Stimulated activated CD8-positive, alpha-beta memory T cell treated with anti-CD3 and anti-CD28 coated beads, Interleukin-4, amount 100 ng/mL, for 1 hour (primary cell): ENCODE data around the gene CCDC69.

ENCODE experiments used
- DNase-seq, 2 donors: peaks; one replicate each; pipeline ENCODE4 v3.0.0-alpha.2; 2020; ENCODE audit warnings: low read depth in 2 of 2, low spot score in 1 of 2

CCDC69 gene

GRCh38 chr5:151168602-151169344, 55.1 kb downstream of the CCDC69 start:
- DNase-seq, result no peak

GRCh38 chr5:151167022-151167421, 56.9 kb downstream of the CCDC69 start:
- DNase-seq, result no peak

GRCh38 chr5:151164687-151165392, 59.1 kb downstream of the CCDC69 start:
- DNase-seq, result peak in 1 of 2 donors; percentile 59

- DNase-seq, result no peak
These were observed 61.1 kb downstream of the CCDC69 start for GRCh38 chr5:151162776-151163175.

- DNase-seq, result no peak
These were observed 64.1 kb downstream of the CCDC69 start for GRCh38 chr5:151159649-151160373.

GRCh38 chr5:151158287-151158661, 65.6 kb downstream of the CCDC69 start:
- no peak for DNase-seq

GRCh38 chr5:151157426-151158286, 66.2 kb downstream of the CCDC69 start, which contains the start of gene ANXA6:
ANXA6 (minus strand) TSS chr5:151157779; CDS start chr5:151147901, 9,878 bp downstream.
- DNase-seq, result peak in 1 of 2 donors; percentile 38

GRCh38 chr5:151156507-151157420, 67.1 kb downstream of the CCDC69 start:
- DNase-seq, result no peak

GRCh38 chr5:151155775-151156506, 68.0 kb downstream of the CCDC69 start:
- DNase-seq, result no peak

GRCh38 chr5:151154931-151155774, 68.7 kb downstream of the CCDC69 start:
- DNase-seq, result peak in 1 of 2 donors; percentile 48

- DNase-seq, result no peak
These were observed 70.1 kb downstream of the CCDC69 start for GRCh38 chr5:151153766-151154272.

- no peak for DNase-seq
These were observed 70.6 kb downstream of the CCDC69 start for GRCh38 chr5:151153300-151153699.

GRCh38 chr5:151151793-151152192, 72.1 kb downstream of the CCDC69 start:
- DNase-seq, result no peak

GRCh38 chr5:151151263-151151660, 72.6 kb downstream of the CCDC69 start:
- no peak for DNase-seq

- peak; percentile 53 to 58 for DNase-seq
These were observed 73.2 kb downstream of the CCDC69 start for GRCh38 chr5:151150471-151151262.

GRCh38 chr5:151148583-151148982, 75.3 kb downstream of the CCDC69 start:
- no peak for DNase-seq

GRCh38 chr5:151147033-151147432, 76.9 kb downstream of the CCDC69 start:
- no peak for DNase-seq
